H9 (cell line): ENCODE measurements around the gene PC. TPM values are rescaled to one million over a fixed set of nuclear protein-coding genes. Genes with fewer than 3 reads are reported as not detected.

ENCODE experiments used
- DNase-seq: peaks from one replicate; pipeline ENCODE4 v3.0.0-alpha.2; 2017
- H2AFZ ChIP-seq: one replicate; pipeline ENCODE4 v1.6.1; 2013; ENCODE audit warnings: mild to moderate bottlenecking, low read length, control low read depth, moderate library complexity
- H2AK5ac ChIP-seq: 2 replicates; pipeline ENCODE4 v1.6.1; 2013; ENCODE audit warnings: low read length, control low read depth, mixed read lengths; ENCODE audit not compliant: insufficient read length
- H2BK120ac ChIP-seq: one replicate; pipeline ENCODE4 v1.6.1; 2013; ENCODE audit warnings: low read depth, mild to moderate bottlenecking, low read length, control low read depth, inconsistent platforms; ENCODE audit not compliant: poor library complexity, severe bottlenecking
- H2BK12ac ChIP-seq: 2 replicates; pipeline ENCODE4 v1.6.1; 2013; ENCODE audit warnings: low read length, control low read depth, mixed read lengths, low read depth; ENCODE audit not compliant: insufficient read length
- H2BK15ac ChIP-seq: 2 replicates; pipeline ENCODE4 v1.6.1; 2013; ENCODE audit warnings: low read depth, low read length, control low read depth
- H2BK20ac ChIP-seq: one replicate; pipeline ENCODE4 v1.6.1; 2013; ENCODE audit warnings: low read depth, mild to moderate bottlenecking, low read length, control low read depth, inconsistent platforms; ENCODE audit not compliant: poor library complexity, severe bottlenecking
- H2BK5ac ChIP-seq: 2 replicates; pipeline ENCODE4 v1.6.1; 2013; ENCODE audit warnings: low read length, control low read depth, mixed read lengths; ENCODE audit not compliant: insufficient read length
- H3K14ac ChIP-seq: 2 replicates; pipeline ENCODE4 v1.6.1; 2013; ENCODE audit warnings: low read length, control low read depth; ENCODE audit not compliant: insufficient read depth
- H3K18ac ChIP-seq: 2 replicates; pipeline ENCODE4 v1.6.1; 2013; ENCODE audit warnings: low read depth, mild to moderate bottlenecking, mixed read lengths, low read length, control low read depth; ENCODE audit not compliant: insufficient read length
- H3K23ac ChIP-seq: 2 replicates; pipeline ENCODE4 v1.6.1; 2013; ENCODE audit warnings: low read length, control low read depth, mixed read lengths, low read depth; ENCODE audit not compliant: insufficient read length
- H3K23me2 ChIP-seq: 2 replicates; pipeline ENCODE4 v1.6.1; 2013; ENCODE audit warnings: low read depth, mild to moderate bottlenecking, mixed read lengths, low read length, control low read depth; ENCODE audit not compliant: insufficient read length, poor library complexity, severe bottlenecking
- H3K27ac ChIP-seq: 2 replicates; pipeline ENCODE4 v1.5.1; 2013; ENCODE audit warnings: low read length, control low read depth, mixed read lengths, low read depth; ENCODE audit not compliant: insufficient read length
- H3K27me3 ChIP-seq: 2 replicates; pipeline ENCODE4 v1.6.1; 2013; ENCODE audit warnings: low read length, control low read depth, inconsistent platforms; ENCODE audit not compliant: insufficient read depth
- H3K4ac ChIP-seq: 2 replicates; pipeline ENCODE4 v1.6.1; 2013; ENCODE audit warnings: low read depth, mild to moderate bottlenecking, control low read depth, inconsistent platforms, low read length, moderate library complexity
- H3K4me1 ChIP-seq: 2 replicates; pipeline ENCODE4 v1.6.1; 2013; ENCODE audit warnings: low read length, control low read depth, inconsistent platforms; ENCODE audit not compliant: insufficient read depth
- H3K4me2 ChIP-seq: 2 replicates; pipeline ENCODE4 v1.6.1; 2013; ENCODE audit warnings: low read length, control low read depth, mixed read lengths; ENCODE audit not compliant: insufficient read length, insufficient read depth
- H3K56ac ChIP-seq: 2 replicates; pipeline ENCODE4 v1.6.1; 2013; ENCODE audit warnings: low read depth, mild to moderate bottlenecking, mixed read lengths, low read length, control low read depth; ENCODE audit not compliant: insufficient read length
- H3K79me1 ChIP-seq: 2 replicates; pipeline ENCODE4 v1.6.1; 2013; ENCODE audit warnings: low read depth, mild to moderate bottlenecking, moderate library complexity, low read length, control low read depth, inconsistent platforms; ENCODE audit not compliant: insufficient read depth, poor library complexity, severe bottlenecking
- H3K79me2 ChIP-seq: 2 replicates; pipeline ENCODE4 v1.6.1; 2013; ENCODE audit warnings: low read length, control low read depth, inconsistent platforms; ENCODE audit not compliant: insufficient read depth
- H3K9ac ChIP-seq: 2 replicates; pipeline ENCODE4 v1.6.1; 2013; ENCODE audit warnings: low read length, control low read depth, mixed read lengths; ENCODE audit not compliant: insufficient read length; ENCODE audit errors: extremely low read depth
- H3K9me3 ChIP-seq: one replicate; pipeline ENCODE4 v1.6.1; 2013; ENCODE audit warnings: low read depth, low read length, inconsistent platforms; ENCODE audit not compliant: control insufficient read depth
- H3T11ph ChIP-seq: one replicate; pipeline ENCODE4 v1.6.1; 2013; ENCODE audit warnings: mild to moderate bottlenecking, low read length, control low read depth, inconsistent platforms
- H4K20me1 ChIP-seq: one replicate; pipeline ENCODE4 v1.6.1; 2013; ENCODE audit not compliant: control insufficient read depth, insufficient read length, insufficient read depth
- H4K5ac ChIP-seq: 2 replicates; pipeline ENCODE4 v1.6.1; 2013; ENCODE audit warnings: low read depth, mild to moderate bottlenecking, mixed read lengths, low read length, control low read depth; ENCODE audit not compliant: insufficient read length
- H4K8ac ChIP-seq: replicated peaks from 2 replicates; pipeline ENCODE4 v1.6.1; 2013; ENCODE audit warnings: low read length, control low read depth, mixed read lengths, low read depth; ENCODE audit not compliant: insufficient read length
- H4K91ac ChIP-seq: 2 replicates; pipeline ENCODE4 v1.6.1; 2013; ENCODE audit warnings: low read depth, mild to moderate bottlenecking, moderate library complexity, mixed read lengths, low read length, control low read depth; ENCODE audit not compliant: insufficient read length
- H3K27ac Mint-ChIP-seq, 3 experiments: 2 replicates in 2 of 3; 3 replicates in 1 of 3; pipeline ENCODE4 v1.8.0; 2020 to 2021; ENCODE audit warnings: mixed read lengths in 3 of 3, mild to moderate bottlenecking in 1 of 3, moderate library complexity in 1 of 3
- H3K27me3 Mint-ChIP-seq: 2 replicates; pipeline ENCODE4 v1.8.0; 2021; ENCODE audit warnings: low read depth, mild to moderate bottlenecking, moderate library complexity, mixed read lengths
- H3K36me3 Mint-ChIP-seq, 3 experiments: 2 replicates in 2 of 3; 3 replicates in 1 of 3; pipeline ENCODE4 v1.8.0; 2020 to 2021; ENCODE audit warnings: low read depth in 3 of 3, mixed read lengths in 3 of 3; ENCODE audit not compliant: insufficient read depth in 1 of 3
- H3K4me1 Mint-ChIP-seq, 2 experiments: 2 replicates each; pipeline ENCODE4 v1.8.0; 2020; ENCODE audit warnings: mixed read lengths in 2 of 2
- H3K4me3 Mint-ChIP-seq, 2 experiments: 2 replicates in 1 of 2; 3 replicates in 1 of 2; pipeline ENCODE4 v1.8.0; 2020 to 2021; ENCODE audit warnings: mild to moderate bottlenecking in 2 of 2, mixed read lengths in 2 of 2, moderate library complexity in 1 of 2
- H3K9me3 Mint-ChIP-seq, 2 experiments: 2 replicates in 1 of 2; 3 replicates in 1 of 2; pipeline ENCODE4 v1.8.0; 2020; ENCODE audit warnings: mild to moderate bottlenecking in 2 of 2, mixed read lengths in 2 of 2, moderate library complexity in 1 of 2
- WGBS: extraction: QIAGEN DNeasy Blood & Tissue Kit; methylation state at CpG from one replicate; pipeline ENCODE4 v1.1.7; 2013; ENCODE audit warnings: missing lambda C conversion rate, low lambda C conversion rate, mixed read lengths; ENCODE audit not compliant: insufficient read length; ENCODE audit errors: extremely low coverage; 5-methylcytosine and 5-hydroxymethylcytosine counted together
- total RNA-seq: library from RNA; stranded (reverse); gene quantifications from 2 replicates; pipeline ENCODE4 v1.2.1, GENCODE V29; 2021
- TF ChIP-seq, protein P1 (sequence below): fragments of 200-600 bp; sonication (generic); conservative IDR thresholded peaks from 3 replicates; pipeline ENCODE4 v1.8.0; 2021; ENCODE audit warnings: antibody characterized with exemption, mild to moderate bottlenecking

PC gene
- total RNA-seq, 1 experiment from 2014 or later: 32.6 TPM

DNA sequence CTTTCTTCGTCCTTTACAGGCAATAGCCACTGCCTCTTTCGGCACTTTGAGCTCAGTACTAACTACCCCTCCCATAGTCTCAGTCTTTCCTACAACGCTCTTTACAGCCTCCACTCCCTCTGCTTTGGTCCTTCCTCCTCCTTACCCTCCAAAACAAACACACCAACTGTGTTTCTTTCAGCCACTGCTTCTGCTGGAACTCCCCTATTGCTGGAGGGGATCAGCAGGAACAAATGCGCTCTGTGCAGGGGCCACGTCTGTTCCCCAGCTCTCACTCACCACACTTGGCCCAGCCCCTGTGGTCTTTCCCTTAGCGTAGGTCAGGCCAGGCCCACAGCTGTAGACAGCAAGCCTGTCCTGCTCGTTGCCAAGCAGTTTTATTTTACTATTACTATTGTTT is 42.3 kb downstream of the PC start:
- no CpG with 5 or more reads among the region's 7 CpGs for WGBS
- H3K4me3 Mint-ChIP-seq: no peak overlapping the region
- Histone ChIP-seq H2AFZ (no peak overlapping the region), H3K23ac (no peak overlapping the region), H3K18ac (no peak overlapping the region), H3K27me3 (no peaks in the 10 kb centered on the region), H3T11ph (no peak overlapping the region), H3K4me1 (peaks cover 9% of the 10 kb centered on the region; the same call in 1 of the 2 replicates), H4K91ac (no peak overlapping the region), H3K79me2 (no peaks in the 10 kb centered on the region), H3K14ac (no peak overlapping the region), H2AK5ac (no peak overlapping the region), H2BK120ac (no peak overlapping the region), H2BK15ac (no peak overlapping the region), H3K4me2 (no peak overlapping the region), H3K56ac (no peak overlapping the region), H3K4ac (no peak overlapping the region), H3K9ac (no peak overlapping the region), H2BK5ac (no peak overlapping the region), H4K20me1 (no peaks in the 10 kb centered on the region), H3K9me3 (no peaks in the 10 kb centered on the region), H2BK20ac (no peak overlapping the region), H3K79me1 (no peaks in the 10 kb centered on the region), H3K27ac (no peak overlapping the region), H3K23me2 (no peaks in the 10 kb centered on the region), H4K8ac (no peak overlapping the region), H2BK12ac (no peak overlapping the region), H4K5ac (no peak overlapping the region)
- no peak for DNase-seq
- H3K36me3 Mint-ChIP-seq: no peaks in the 10 kb centered on the region
- peaks cover 40 to 53% of the 10 kb centered on the region in 2 experiments for H3K4me1 Mint-ChIP-seq
- H3K27ac Mint-ChIP-seq: peak overlapping the region; percentile 37 to 61 (median 41)
- H3K9me3 Mint-ChIP-seq: no peaks in the 10 kb centered on the region
- H3K27me3 Mint-ChIP-seq: no peaks in the 10 kb centered on the region
- TF ChIP-seq, protein P1, sequence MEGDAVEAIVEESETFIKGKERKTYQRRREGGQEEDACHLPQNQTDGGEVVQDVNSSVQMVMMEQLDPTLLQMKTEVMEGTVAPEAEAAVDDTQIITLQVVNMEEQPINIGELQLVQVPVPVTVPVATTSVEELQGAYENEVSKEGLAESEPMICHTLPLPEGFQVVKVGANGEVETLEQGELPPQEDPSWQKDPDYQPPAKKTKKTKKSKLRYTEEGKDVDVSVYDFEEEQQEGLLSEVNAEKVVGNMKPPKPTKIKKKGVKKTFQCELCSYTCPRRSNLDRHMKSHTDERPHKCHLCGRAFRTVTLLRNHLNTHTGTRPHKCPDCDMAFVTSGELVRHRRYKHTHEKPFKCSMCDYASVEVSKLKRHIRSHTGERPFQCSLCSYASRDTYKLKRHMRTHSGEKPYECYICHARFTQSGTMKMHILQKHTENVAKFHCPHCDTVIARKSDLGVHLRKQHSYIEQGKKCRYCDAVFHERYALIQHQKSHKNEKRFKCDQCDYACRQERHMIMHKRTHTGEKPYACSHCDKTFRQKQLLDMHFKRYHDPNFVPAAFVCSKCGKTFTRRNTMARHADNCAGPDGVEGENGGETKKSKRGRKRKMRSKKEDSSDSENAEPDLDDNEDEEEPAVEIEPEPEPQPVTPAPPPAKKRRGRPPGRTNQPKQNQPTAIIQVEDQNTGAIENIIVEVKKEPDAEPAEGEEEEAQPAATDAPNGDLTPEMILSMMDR: no peak
